HepG2 (cell line): ENCODE measurements around the gene RAC3. TPM values are rescaled to one million over a fixed set of nuclear protein-coding genes. Genes with fewer than 3 reads are reported as not detected.

ENCODE experiments used
- AFF4 ChIP-seq: sonication (generic); formaldehyde crosslinking; IDR thresholded peaks from 2 replicates; pipeline ENCODE4 v1.4.0; 2020; ENCODE audit warnings: missing genetic modification reagents
- ARNT ChIP-seq: fragments of 450-650 bp; IDR thresholded peaks from 2 replicates; pipeline ENCODE4 v1.6.1; 2017
- CEBPZ ChIP-seq: IDR thresholded peaks from 2 replicates; pipeline ENCODE4 v1.6.1; 2012; ENCODE audit warnings: low read length, improper control_type of control experiment
- HIVEP1 ChIP-seq: sonication (generic); formaldehyde crosslinking; IDR thresholded peaks from 2 replicates; pipeline ENCODE4 v1.4.0; 2020; ENCODE audit warnings: mild to moderate bottlenecking, missing genetic modification reagents
- ISX ChIP-seq: sonication (generic); formaldehyde crosslinking; conservative IDR thresholded peaks from 2 replicates; pipeline ENCODE4 v1.5.0; 2020; ENCODE audit warnings: missing genetic modification reagents
- MED8 ChIP-seq: sonication (generic); formaldehyde crosslinking; IDR thresholded peaks from 2 replicates; pipeline ENCODE4 v1.8.1; 2023; ENCODE audit warnings: mild to moderate bottlenecking, missing genetic modification reagents; ENCODE audit not compliant: insufficient replicate concordance
- RXRA ChIP-seq: sonication (generic); formaldehyde crosslinking; IDR thresholded peaks from 2 replicates; pipeline ENCODE4 v1.5.1; 2020; ENCODE audit warnings: missing genetic modification reagents
- SMAD9 ChIP-seq: sonication (generic); formaldehyde crosslinking; IDR thresholded peaks from 2 replicates; pipeline ENCODE4 v1.5.1; 2020; ENCODE audit warnings: mild to moderate bottlenecking, missing genetic modification reagents
- YY1 ChIP-seq: IDR thresholded peaks from 2 replicates; pipeline ENCODE4 v1.6.1; 2011; ENCODE audit warnings: low read length, low read depth, moderate library complexity, mild to moderate bottlenecking; ENCODE audit not compliant: insufficient read depth, insufficient replicate concordance
- ZNF468 ChIP-seq: sonication (generic); formaldehyde crosslinking; IDR thresholded peaks from 2 replicates; pipeline ENCODE4 v1.8.0; 2022; ENCODE audit warnings: mild to moderate bottlenecking, moderate library complexity, missing genetic modification reagents
- ZNF513 ChIP-seq: sonication (generic); formaldehyde crosslinking; conservative IDR thresholded peaks from 2 replicates; pipeline ENCODE4 v1.5.0; 2020; ENCODE audit warnings: missing genetic modification reagents
- ZNF530 ChIP-seq: sonication (generic); formaldehyde crosslinking; IDR thresholded peaks from 2 replicates; pipeline ENCODE4 v1.5.0; 2020; ENCODE audit warnings: low read depth, mild to moderate bottlenecking, missing genetic modification reagents
- ZNF609 ChIP-seq: sonication (generic); formaldehyde crosslinking; IDR thresholded peaks from 2 replicates; pipeline ENCODE4 v1.4.0; 2020; ENCODE audit warnings: mild to moderate bottlenecking, missing genetic modification reagents, borderline replicate concordance
- ZNF781 ChIP-seq: sonication (generic); formaldehyde crosslinking; IDR thresholded peaks from 2 replicates; pipeline ENCODE4 v1.5.1; 2020; ENCODE audit warnings: borderline replicate concordance, mild to moderate bottlenecking, missing genetic modification reagents; ENCODE audit errors: not compliant biosample characterization
- ZSCAN30 ChIP-seq: sonication (generic); formaldehyde crosslinking; IDR thresholded peaks from 2 replicates; pipeline ENCODE4 v1.5.0; 2020; ENCODE audit warnings: mild to moderate bottlenecking, missing genetic modification reagents
- polyA plus RNA-seq, 8 experiments: library from polyadenylated mRNA; depleted of rRNA in 3 of 8; stranded (reverse) in 7 of 8; unstranded in 1 of 8; fragments of >200 nt; fragmentation: Illumina TruSeq in 4 of 8; extraction: Trizol in 4 of 8; gene quantifications; 2 replicates each; pipeline versions ENCODE4 v1.2.1 to v1.2.3, GENCODE V29; 2011 to 2016; ENCODE audit warnings: low read depth in 4 of 8, missing spikeins in 1 of 8, mixed read lengths in 1 of 8; ENCODE audit not compliant: insufficient read depth in 1 of 8
- total RNA-seq, 5 experiments: library from RNA; depleted of rRNA; stranded (reverse); fragments of >200 nt; fragmentation: Illumina TruSeq; extraction: Trizol; gene quantifications; 2 replicates each; pipeline ENCODE4 v1.2.3, GENCODE V29; 2016; ENCODE audit warnings: low read depth in 1 of 5

Gene RAC3
- total and polyA plus RNA-seq, 2 of the 13 experiments (the other 11 are each of a cell fraction or from before 2014, with no cell fraction given): 10.5 to 21.3 TPM

GRCh38 chr17:81995463-81996231, 35.8 kb upstream of the RAC3 start (continued):
- no peak; the same call in 1 of the 2 replicates for TF ChIP-seq ZNF609
- TF ChIP-seq MED8 (CRISPR knock-in tag): peak; percentile 81
- TF ChIP-seq ISX (CRISPR knock-in tag): no peak
- no peak for TF ChIP-seq ZNF513 (CRISPR knock-in tag)
- TF ChIP-seq ZSCAN30 (CRISPR knock-in tag): no peak; the same call in 1 of the 2 replicates
- TF ChIP-seq HIVEP1 (CRISPR knock-in tag): peak; percentile 59
- TF ChIP-seq ARNT: no peak
- TF ChIP-seq AFF4: peak; percentile 98
- TF ChIP-seq ZNF530 (CRISPR knock-in tag): no peak
- peak; percentile 78 for TF ChIP-seq RXRA (CRISPR knock-in tag)
- TF ChIP-seq CEBPZ: no peak
- no peak for TF ChIP-seq ZNF781 (CRISPR knock-in tag)
- peak; percentile 41 for TF ChIP-seq YY1
- peak; percentile 36; the same call in 1 of the 2 replicates for TF ChIP-seq ZNF468 (CRISPR knock-in tag)
- TF ChIP-seq SMAD9 (CRISPR knock-in tag): 0 out of 2 replicates have a peak, but pooled peaks have one; percentile 94
